GM21515 (cell line): Measurements from ENCODE around the gene GCNA.
"Not testable (repeated sequence)": the region's sequence is repeated elsewhere in the genome, so short reads cannot be mapped to it uniquely, and the experiment has no call there.

ENCODE experiments used
- ATAC-seq: cut with Tn5 transposase; IDR thresholded peaks from one replicate; pipeline ENCODE4 v1.9.1; 2021; ENCODE audit not compliant: unreplicated experiment

The GCNA gene

DNA sequence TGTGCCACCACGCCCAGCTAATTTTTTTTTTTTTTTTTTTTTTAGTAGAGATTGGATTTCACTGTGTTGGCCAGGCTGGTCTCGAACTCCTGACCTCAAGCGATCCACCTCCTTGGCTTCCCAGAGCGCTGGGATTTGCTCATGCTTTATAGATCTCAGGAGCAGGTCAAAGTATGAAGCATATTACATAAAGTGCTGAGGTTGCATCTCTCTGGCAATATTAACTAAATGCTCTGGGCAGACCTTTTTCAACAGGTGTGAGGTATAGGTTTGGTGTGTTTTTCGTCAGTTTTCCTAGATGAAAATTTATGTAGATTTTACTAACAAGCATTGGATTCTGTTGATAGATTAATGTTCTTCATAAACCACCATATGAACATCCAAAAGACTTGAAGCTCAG, 19.3 kb upstream of the GCNA start:
- ATAC-seq, result no peak

DNA sequence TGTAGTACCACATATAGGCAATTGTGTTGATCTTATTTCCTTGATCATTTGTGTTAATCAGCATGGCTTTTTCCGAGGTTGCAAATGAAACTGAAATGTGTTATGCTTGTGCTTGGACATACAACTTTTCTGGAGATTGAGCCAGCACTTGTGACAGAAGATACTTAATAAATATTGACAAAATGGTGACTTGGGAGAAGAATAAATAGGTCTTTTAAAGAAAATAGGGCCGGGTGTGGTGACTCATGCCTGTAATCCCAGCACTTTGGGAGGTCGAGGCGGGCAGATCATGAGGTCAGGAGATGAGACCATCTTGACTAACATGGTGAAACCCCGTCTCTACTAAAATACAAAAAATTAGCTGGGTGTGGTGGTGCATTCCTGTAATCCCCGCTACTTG, 18.5 kb upstream of the GCNA start:
- not testable (repeated sequence) for ATAC-seq

- ATAC-seq, result no peak
These were observed 14.3 kb upstream of the GCNA start for GRCh38 chrX:71563921-71564320.

DNA sequence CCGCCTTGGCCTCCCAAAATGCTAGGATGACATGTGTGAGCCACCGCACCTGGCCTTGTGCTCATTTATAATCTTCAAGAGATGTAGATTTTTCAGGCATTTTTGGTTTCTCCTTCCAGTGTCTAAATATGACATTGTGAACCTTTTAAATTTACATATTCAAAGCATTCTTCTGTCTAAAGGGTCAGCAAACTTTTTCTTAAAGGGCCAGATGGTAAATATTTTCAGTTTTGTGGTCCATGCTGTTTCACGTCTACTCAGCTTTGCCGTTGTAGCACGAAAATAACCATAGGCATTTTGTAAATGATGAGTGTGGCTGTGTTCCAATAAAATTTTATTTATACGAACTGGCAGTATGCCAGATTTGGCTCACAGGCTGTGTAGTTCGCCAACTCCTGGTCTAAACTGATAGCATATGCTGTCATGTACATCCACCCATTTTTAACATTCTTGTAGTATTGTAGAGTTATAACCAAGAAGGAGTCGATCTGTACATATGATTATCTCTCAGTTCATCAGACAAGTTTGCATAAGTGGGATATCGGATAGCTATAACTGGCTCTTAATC, 12.7 kb upstream of the GCNA start:
- ATAC-seq, result no peak

DNA sequence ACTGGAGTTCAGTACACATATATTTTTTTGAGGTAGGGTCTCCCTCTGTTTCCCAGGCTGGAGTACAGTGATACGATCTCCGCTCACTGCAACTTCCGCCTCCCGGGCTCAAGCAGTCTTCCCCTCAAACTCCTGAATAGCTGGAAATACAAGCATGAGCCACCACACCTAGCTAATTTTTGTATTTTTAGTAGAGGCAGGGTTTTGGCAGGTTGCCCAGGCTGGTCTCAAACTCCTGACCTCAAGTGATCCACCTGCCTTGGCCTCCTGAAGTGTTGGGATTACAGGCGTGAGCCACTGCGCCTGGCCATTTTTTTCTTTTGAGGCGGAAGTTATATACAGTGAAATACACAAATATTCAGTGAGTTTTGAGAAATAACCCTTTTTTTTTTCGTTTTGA, 6.8 kb upstream of the GCNA start:
- ATAC-seq, result not testable (repeated sequence)

GRCh38 chrX:71573590-71573989, 4.6 kb upstream of the GCNA start:
- ATAC-seq, result no peak

GRCh38 chrX:71577682-71578081, 555 bp upstream of the GCNA start:
- no peak for ATAC-seq

- no peak for ATAC-seq
These were observed 1.1 kb downstream of the GCNA start for GRCh38 chrX:71579136-71579989.

GRCh38 chrX:71579990-71580380, 1.7 kb downstream of the GCNA start:
- no peak for ATAC-seq

GRCh38 chrX:71581210-71581609, 3.0 kb downstream of the GCNA start:
- no peak for ATAC-seq

DNA sequence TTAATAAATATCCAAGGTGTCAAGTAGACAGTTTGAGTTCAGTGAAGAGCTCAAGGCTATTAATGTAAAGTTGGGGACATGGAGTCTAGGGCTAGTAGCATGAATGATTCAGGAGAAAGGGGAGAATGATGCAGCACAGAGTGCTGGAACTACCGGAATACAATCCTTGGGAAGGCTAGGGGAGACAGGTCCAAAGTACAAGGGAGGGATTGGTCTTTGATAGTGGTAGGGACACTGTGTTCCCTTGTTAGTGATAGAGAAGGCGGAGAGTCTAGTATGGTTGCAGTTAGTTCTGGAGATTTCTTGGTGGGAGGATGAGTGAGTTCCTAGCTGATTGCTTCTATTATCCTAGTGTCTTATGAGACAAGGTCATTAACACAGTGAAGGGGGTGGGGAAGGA, 8.7 kb downstream of the GCNA start:
- ATAC-seq, result no peak

DNA sequence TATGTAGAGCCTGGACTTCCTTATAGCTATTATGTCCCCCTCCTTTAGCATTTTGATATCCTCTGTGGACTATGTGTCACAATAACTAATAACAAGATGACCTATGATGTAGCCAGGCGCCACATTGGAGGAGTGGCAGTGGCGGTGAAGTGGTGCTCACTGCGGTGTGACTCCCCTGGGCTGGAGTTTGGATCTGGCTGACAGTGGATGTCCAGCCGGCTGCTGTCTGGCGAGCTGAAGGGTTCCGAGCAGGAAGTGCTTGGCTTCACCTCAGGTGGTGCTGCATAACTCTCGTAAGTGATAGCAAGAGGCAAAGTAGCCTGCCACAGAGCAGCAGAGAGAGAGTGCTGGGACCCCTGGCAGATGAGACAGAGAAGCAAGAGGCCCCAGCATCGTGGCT, 15.0 kb downstream of the GCNA start:
- ATAC-seq, result not testable (repeated sequence)

- ATAC-seq, result no peak
These were observed 21.7 kb downstream of the GCNA start for GRCh38 chrX:71599965-71600364.

DNA sequence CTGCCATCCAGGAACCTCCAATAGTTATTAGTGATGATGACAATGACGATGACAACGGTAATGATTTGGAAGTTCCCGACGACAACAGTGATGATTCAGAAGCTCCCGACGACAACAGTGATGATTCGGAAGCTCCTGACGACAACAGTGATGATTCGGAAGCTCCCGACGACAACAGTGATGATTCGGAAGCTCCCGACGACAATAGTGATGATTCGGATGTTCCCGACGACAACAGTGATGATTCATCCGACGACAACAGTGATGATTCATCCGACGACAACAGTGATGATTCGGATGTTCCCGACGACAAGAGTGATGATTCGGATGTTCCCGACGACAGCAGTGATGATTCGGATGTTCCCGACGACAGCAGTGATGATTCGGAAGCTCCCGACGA, 25.4 kb downstream of the GCNA start:
- no peak for ATAC-seq

- no peak for ATAC-seq
These were observed 25.9 kb downstream of the GCNA start for GRCh38 chrX:71604141-71604540.

GRCh38 chrX:71604796-71605568, 26.7 kb downstream of the GCNA start:
- no peak for ATAC-seq

DNA sequence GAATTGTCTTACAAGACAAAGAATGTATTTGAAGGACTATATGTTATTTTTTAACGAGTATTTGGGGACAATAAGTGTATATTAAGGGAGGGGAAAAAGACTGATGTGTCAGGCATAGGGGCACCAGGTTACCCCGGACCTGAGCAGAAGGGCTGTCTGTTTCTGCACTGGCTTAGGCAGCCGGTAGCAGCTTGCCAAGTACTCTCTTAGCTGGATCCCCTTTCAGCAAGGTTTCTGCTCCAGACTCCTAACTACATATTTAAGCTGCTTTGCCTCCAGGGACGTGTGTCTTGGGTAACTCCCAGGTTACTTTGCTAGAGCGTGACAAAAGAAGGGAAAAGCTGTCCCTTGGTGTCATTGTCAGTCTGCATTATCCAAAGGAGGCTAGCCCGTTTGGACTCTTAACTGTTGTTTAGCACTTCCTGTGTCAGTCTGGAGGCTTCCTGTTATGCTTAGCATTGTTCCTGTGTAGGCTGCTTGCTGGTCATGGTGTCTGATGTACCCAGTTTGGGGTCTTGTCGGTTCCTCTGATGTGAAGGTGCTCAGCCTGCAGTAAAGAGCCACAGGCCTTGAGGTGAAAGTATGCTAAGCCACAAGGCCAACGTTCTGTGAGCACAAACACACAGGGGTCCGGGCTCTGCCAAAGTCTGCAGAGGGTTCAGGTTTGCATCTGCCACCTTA, 28.4 kb downstream of the GCNA start:
- ATAC-seq, result no peak

DNA sequence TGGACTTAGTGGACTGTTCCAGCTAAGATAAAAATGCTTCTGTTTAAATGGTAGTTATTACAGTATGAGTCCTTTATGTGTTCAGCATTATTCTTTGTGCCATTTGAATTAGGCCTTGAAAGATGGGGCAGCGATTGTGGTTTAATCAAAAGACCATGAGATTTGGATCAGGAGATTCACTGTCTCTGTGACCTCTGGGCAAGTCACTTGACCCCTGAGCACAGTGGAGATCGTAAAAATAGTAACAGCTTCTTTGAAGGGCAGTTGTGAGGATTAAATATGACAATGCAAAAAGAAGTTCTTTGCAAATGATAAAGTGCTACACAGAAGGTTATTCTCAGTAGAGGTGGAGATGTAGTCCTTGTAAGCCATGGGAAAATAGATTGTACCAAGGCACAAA, 29.3 kb downstream of the GCNA start:
- ATAC-seq, result no peak

GRCh38 chrX:71609095-71609750, 31.0 kb downstream of the GCNA start:
- ATAC-seq, result no peak

DNA sequence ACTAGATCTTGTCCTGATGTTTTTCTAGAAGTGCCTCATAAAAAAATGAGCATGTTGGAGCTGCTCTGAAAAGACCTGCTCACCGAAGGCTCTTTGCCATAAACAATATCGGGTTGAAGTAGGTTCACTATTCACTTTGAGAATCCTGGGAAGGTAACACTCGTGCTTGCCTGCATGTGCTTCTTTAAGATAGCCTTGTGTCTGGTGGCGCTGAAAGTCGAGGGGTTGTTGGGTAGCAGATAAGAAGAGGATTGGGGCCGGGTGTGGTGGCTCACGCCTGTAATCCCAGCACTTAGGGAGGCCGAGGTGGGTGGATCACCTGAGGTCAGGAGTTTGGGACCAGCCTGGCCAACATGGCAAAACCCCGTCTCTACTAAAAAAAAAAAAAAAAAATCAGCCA, 33.5 kb downstream of the GCNA start:
- not testable (repeated sequence) for ATAC-seq

- ATAC-seq, result no peak
These were observed 34.0 kb downstream of the GCNA start for GRCh38 chrX:71612256-71612655.
